Activated T-helper 2 cell treated with anti-CD3 and anti-CD28 coated beads, Interferon-gamma antibody, Interleukin-2, Interleukin-4, amounts not matched to agents 10 μg/mL and 5 μg/mL and 100 μg/mL, durations not matched to agents 14 hours and 24 hours and 36 hours (primary cell): ENCODE measurements around the gene PRSS56. TPM values are rescaled to one million over a fixed set of nuclear protein-coding genes. Genes with fewer than 3 reads are reported as not detected.

Source experiments
- DNase-seq: peaks from one replicate; pipeline ENCODE4 v3.0.0; 2021; ENCODE audit warnings: low spot score
- H3K27ac Mint-ChIP-seq: one replicate; pipeline ENCODE4 v1.8.0; 2021; ENCODE audit warnings: mixed read lengths
- H3K27me3 Mint-ChIP-seq: one replicate; pipeline ENCODE4 v1.8.0; 2021; ENCODE audit warnings: low read depth, mixed read lengths
- H3K36me3 Mint-ChIP-seq: one replicate; pipeline ENCODE4 v1.8.0; 2021; ENCODE audit warnings: low read depth, mixed read lengths
- H3K4me1 Mint-ChIP-seq: one replicate; pipeline ENCODE4 v1.8.0; 2021; ENCODE audit warnings: low read depth, mixed read lengths
- H3K4me3 Mint-ChIP-seq: one replicate; pipeline ENCODE4 v1.8.0; 2021; ENCODE audit warnings: low read depth, mild to moderate bottlenecking, moderate library complexity, mixed read lengths
- H3K9me3 Mint-ChIP-seq: one replicate; pipeline ENCODE4 v1.8.0; 2021; ENCODE audit warnings: mixed read lengths
- intact Hi-C: fragments of 100-400 bp; cut with micrococcal nuclease; formaldehyde crosslinking; loops from one replicate; pipeline ENCODE4 v1.15.1; 2023
- total RNA-seq: library from RNA; stranded (reverse); gene quantifications from 2 replicates; pipeline ENCODE4 v1.2.3, GENCODE V29; 2022

Gene PRSS56
- total RNA-seq, 1 donor from 2014 or later, result not detected

DNA sequence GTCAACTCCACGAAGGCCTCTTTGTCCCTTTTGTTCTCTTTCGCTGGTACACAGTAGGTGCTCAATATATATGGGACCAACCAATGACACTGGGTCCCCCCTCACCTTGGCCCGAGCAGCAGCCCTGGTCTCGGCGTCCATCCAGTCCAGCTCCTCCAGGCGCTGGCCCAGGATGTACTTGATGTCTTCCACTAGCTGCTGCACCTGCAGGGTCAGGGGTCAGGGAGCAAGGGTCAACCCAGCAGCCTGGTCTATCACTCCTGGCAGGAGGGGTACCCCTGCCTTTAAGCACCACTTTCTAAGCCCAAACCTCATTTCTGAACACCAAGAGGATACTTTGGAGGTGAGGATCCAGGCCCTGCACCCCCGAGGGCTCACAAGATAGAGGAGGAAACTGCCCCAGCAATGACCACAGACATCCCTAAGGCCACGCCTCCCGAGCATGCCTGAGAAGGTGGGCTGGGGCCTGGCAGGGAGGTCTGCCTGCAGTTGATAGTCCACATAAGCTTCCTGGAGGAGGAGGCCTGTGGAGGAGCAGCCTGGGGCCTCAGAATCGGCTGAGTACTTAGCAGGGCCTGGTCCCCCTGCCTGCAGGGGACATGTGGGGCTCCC lies 36.8 kb upstream of the PRSS56 start:
- Mint-ChIP-seq H3K36me3 (no peaks in the 10 kb centered on the region), H3K4me1 (no peaks in the 10 kb centered on the region), H3K4me3 (no peak overlapping the region), H3K9me3 (no peaks in the 10 kb centered on the region), H3K27ac (no peak overlapping the region), H3K27me3 (peaks cover 22% of the 10 kb centered on the region)
- DNase-seq, result no peak
- intact Hi-C loops, result loop anchor here (10.0 kb wide), 1 partner anchor 69 kb away; no protein-coding TSS in a partner anchor

- intact Hi-C loops, result loop anchor here (10.0 kb wide), 1 partner anchor 69 kb away; no protein-coding TSS in a partner anchor
- Mint-ChIP-seq H3K27ac (no peak overlapping the region), H3K9me3 (no peaks in the 10 kb centered on the region), H3K27me3 (peaks cover 29% of the 10 kb centered on the region), H3K4me3 (no peak overlapping the region), H3K4me1 (no peaks in the 10 kb centered on the region), H3K36me3 (no peaks in the 10 kb centered on the region)
- no peak for DNase-seq
Measured at GRCh38 chr2:232483923-232484627, 36.1 kb upstream of the PRSS56 start.

- no peaks in the 10 kb centered on the region for H3K36me3 Mint-ChIP-seq
- H3K27ac Mint-ChIP-seq, result no peak overlapping the region
- peaks cover 34% of the 10 kb centered on the region for H3K27me3 Mint-ChIP-seq
- intact Hi-C loops, result loop anchor here (10.0 kb wide), 1 partner anchor 70 kb away; no protein-coding TSS in a partner anchor
- no peak for DNase-seq
- no peak overlapping the region for H3K4me3 Mint-ChIP-seq
- no peaks in the 10 kb centered on the region for H3K9me3 Mint-ChIP-seq
- no peaks in the 10 kb centered on the region for H3K4me1 Mint-ChIP-seq
Measured at GRCh38 chr2:232484628-232485347, 35.4 kb upstream of the PRSS56 start.

GRCh38 chr2:232485348-232485756 lies 34.8 kb upstream of the PRSS56 start:
- intact Hi-C loops, result loop anchor here (10.0 kb wide), 1 partner anchor 71 kb away; no protein-coding TSS in a partner anchor
- no peaks in the 10 kb centered on the region for H3K4me1 Mint-ChIP-seq
- DNase-seq, result no peak
- peaks cover 35% of the 10 kb centered on the region for H3K27me3 Mint-ChIP-seq
- no peaks in the 10 kb centered on the region for H3K9me3 Mint-ChIP-seq
- H3K27ac Mint-ChIP-seq, result no peak overlapping the region
- no peaks in the 10 kb centered on the region for H3K36me3 Mint-ChIP-seq
- H3K4me3 Mint-ChIP-seq, result no peak overlapping the region

- Mint-ChIP-seq H3K36me3 (no peaks in the 10 kb centered on the region), H3K27ac (no peak overlapping the region), H3K9me3 (no peaks in the 10 kb centered on the region), H3K4me1 (no peaks in the 10 kb centered on the region), H3K27me3 (peaks cover 35% of the 10 kb centered on the region), H3K4me3 (no peak overlapping the region)
- intact Hi-C loops, result loop anchor here (10.0 kb wide), 1 partner anchor 71 kb away; no protein-coding TSS in a partner anchor
- DNase-seq, result no peak
Measured at GRCh38 chr2:232485757-232486557, 34.2 kb upstream of the PRSS56 start.

GRCh38 chr2:232486558-232487384 lies 33.4 kb upstream of the PRSS56 start:
- H3K27me3 Mint-ChIP-seq, result peaks cover 35% of the 10 kb centered on the region
- DNase-seq, result no peak
- no peak overlapping the region for H3K4me3 Mint-ChIP-seq

GRCh38 chr2:232487385-232488096 lies 32.6 kb upstream of the PRSS56 start, which contains the start of gene ECEL1:
Gene ECEL1, minus strand, starts transcription at chr2:232487834. Its CDS starts 1,181 bp downstream, at chr2:232486653.
- H3K27ac Mint-ChIP-seq, result no peak within 1 kb of the TSS
- H3K36me3 Mint-ChIP-seq, result no peaks in the 10 kb centered on the region
- no peaks in the 10 kb centered on the region for H3K9me3 Mint-ChIP-seq
- no peak within 1 kb of the TSS for H3K4me3 Mint-ChIP-seq
- no peaks in the 10 kb centered on the region for H3K4me1 Mint-ChIP-seq
- DNase-seq, result no peak
- intact Hi-C loops, result loop anchor here (10.0 kb wide), 1 partner anchor 73 kb away; no protein-coding TSS in a partner anchor
- H3K27me3 Mint-ChIP-seq, result peaks cover 37% of the 10 kb centered on the region

More at GRCh38 chr2:232486558-232487384, 33.4 kb upstream of the PRSS56 start:
- H3K27ac Mint-ChIP-seq, result no peak overlapping the region
- no peaks in the 10 kb centered on the region for H3K36me3 Mint-ChIP-seq
- no peaks in the 10 kb centered on the region for H3K4me1 Mint-ChIP-seq
- no peaks in the 10 kb centered on the region for H3K9me3 Mint-ChIP-seq
- intact Hi-C loops, result loop anchor here (10.0 kb wide), 1 partner anchor 72 kb away; no protein-coding TSS in a partner anchor

DNA sequence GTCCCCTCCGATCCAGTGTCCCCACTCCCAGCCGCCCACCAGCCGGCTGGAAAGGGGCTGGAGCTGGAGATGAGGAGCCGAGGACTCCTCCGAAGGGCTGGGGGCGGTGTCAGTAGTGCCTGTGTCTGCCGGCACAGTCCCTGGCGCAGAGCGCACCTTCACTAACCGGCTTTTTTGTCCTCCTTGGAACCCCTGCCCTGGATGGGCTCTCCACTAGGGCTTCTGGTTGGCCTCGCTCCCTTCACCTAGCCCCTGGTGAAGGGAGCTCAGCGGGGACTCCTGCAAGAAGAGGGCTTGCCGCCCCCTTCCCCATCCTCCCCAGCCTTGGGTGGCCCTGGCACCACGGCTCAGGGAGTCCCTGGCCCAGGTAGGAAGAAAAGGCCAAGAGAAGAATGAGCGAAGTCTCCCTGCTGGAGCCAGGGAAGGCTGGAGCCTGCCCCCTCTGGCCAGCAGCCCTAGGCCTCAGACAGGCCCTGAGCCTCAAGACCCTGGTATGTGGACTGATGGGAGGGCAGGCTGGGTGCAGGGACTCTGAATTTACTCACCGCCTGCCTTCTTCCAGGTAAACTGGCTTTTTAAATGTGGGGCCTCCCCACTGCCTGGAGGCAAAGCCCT lies 32.0 kb upstream of the PRSS56 start:
- no peak overlapping the region for H3K27ac Mint-ChIP-seq
- no peak for DNase-seq
- peaks cover 38% of the 10 kb centered on the region for H3K27me3 Mint-ChIP-seq
- no peaks in the 10 kb centered on the region for H3K36me3 Mint-ChIP-seq
- no peaks in the 10 kb centered on the region for H3K9me3 Mint-ChIP-seq
- H3K4me1 Mint-ChIP-seq, result no peaks in the 10 kb centered on the region
- intact Hi-C loops, result loop anchor here (10.0 kb wide), 1 partner anchor 73 kb away; no protein-coding TSS in a partner anchor
- no peak overlapping the region for H3K4me3 Mint-ChIP-seq

GRCh38 chr2:232488721-232489300 lies 31.4 kb upstream of the PRSS56 start:
- Mint-ChIP-seq H3K27ac (no peak overlapping the region), H3K9me3 (no peaks in the 10 kb centered on the region), H3K27me3 (peaks cover 39% of the 10 kb centered on the region), H3K4me3 (no peak overlapping the region), H3K4me1 (no peaks in the 10 kb centered on the region), H3K36me3 (no peaks in the 10 kb centered on the region)
- no peak for DNase-seq
- intact Hi-C loops, result loop anchor here (10.0 kb wide), 1 partner anchor 74 kb away; no protein-coding TSS in a partner anchor

GRCh38 chr2:232489516-232490220 lies 30.5 kb upstream of the PRSS56 start:
- DNase-seq, result no peak
- no peaks in the 10 kb centered on the region for H3K9me3 Mint-ChIP-seq
- intact Hi-C loops, result loop anchor here (10.0 kb wide), 1 partner anchor 75 kb away; no protein-coding TSS in a partner anchor
- H3K4me1 Mint-ChIP-seq, result no peaks in the 10 kb centered on the region
- H3K27me3 Mint-ChIP-seq, result peaks cover 31% of the 10 kb centered on the region
- no peaks in the 10 kb centered on the region for H3K36me3 Mint-ChIP-seq
- no peak overlapping the region for H3K4me3 Mint-ChIP-seq
- no peak overlapping the region for H3K27ac Mint-ChIP-seq
